H9 (cell line): ENCODE measurements around the gene MESD. TPM values are rescaled to one million over a fixed set of nuclear protein-coding genes. Genes with fewer than 3 reads are reported as not detected.
A peak's percentile ranks its signal among the peaks of the same experiment; 100 is the strongest.

Experiments
- DNase-seq: peaks from one replicate; pipeline ENCODE4 v3.0.0-alpha.2; 2017
- H2AFZ ChIP-seq: one replicate; pipeline ENCODE4 v1.6.1; 2013; ENCODE audit warnings: mild to moderate bottlenecking, low read length, control low read depth, moderate library complexity
- H2AK5ac ChIP-seq: 2 replicates; pipeline ENCODE4 v1.6.1; 2013; ENCODE audit warnings: low read length, control low read depth, mixed read lengths; ENCODE audit not compliant: insufficient read length
- H2BK120ac ChIP-seq: one replicate; pipeline ENCODE4 v1.6.1; 2013; ENCODE audit warnings: low read depth, mild to moderate bottlenecking, low read length, control low read depth, inconsistent platforms; ENCODE audit not compliant: poor library complexity, severe bottlenecking
- H2BK12ac ChIP-seq: 2 replicates; pipeline ENCODE4 v1.6.1; 2013; ENCODE audit warnings: low read length, control low read depth, mixed read lengths, low read depth; ENCODE audit not compliant: insufficient read length
- H2BK15ac ChIP-seq: 2 replicates; pipeline ENCODE4 v1.6.1; 2013; ENCODE audit warnings: low read depth, low read length, control low read depth
- H2BK20ac ChIP-seq: one replicate; pipeline ENCODE4 v1.6.1; 2013; ENCODE audit warnings: low read depth, mild to moderate bottlenecking, low read length, control low read depth, inconsistent platforms; ENCODE audit not compliant: poor library complexity, severe bottlenecking
- H2BK5ac ChIP-seq: 2 replicates; pipeline ENCODE4 v1.6.1; 2013; ENCODE audit warnings: low read length, control low read depth, mixed read lengths; ENCODE audit not compliant: insufficient read length
- H3K14ac ChIP-seq: 2 replicates; pipeline ENCODE4 v1.6.1; 2013; ENCODE audit warnings: low read length, control low read depth; ENCODE audit not compliant: insufficient read depth
- H3K18ac ChIP-seq: 2 replicates; pipeline ENCODE4 v1.6.1; 2013; ENCODE audit warnings: low read depth, mild to moderate bottlenecking, mixed read lengths, low read length, control low read depth; ENCODE audit not compliant: insufficient read length
- H3K23ac ChIP-seq: 2 replicates; pipeline ENCODE4 v1.6.1; 2013; ENCODE audit warnings: low read length, control low read depth, mixed read lengths, low read depth; ENCODE audit not compliant: insufficient read length
- H3K23me2 ChIP-seq: 2 replicates; pipeline ENCODE4 v1.6.1; 2013; ENCODE audit warnings: low read depth, mild to moderate bottlenecking, mixed read lengths, low read length, control low read depth; ENCODE audit not compliant: insufficient read length, poor library complexity, severe bottlenecking
- H3K27ac ChIP-seq: 2 replicates; pipeline ENCODE4 v1.5.1; 2013; ENCODE audit warnings: low read length, control low read depth, mixed read lengths, low read depth; ENCODE audit not compliant: insufficient read length
- H3K27me3 ChIP-seq: 2 replicates; pipeline ENCODE4 v1.6.1; 2013; ENCODE audit warnings: low read length, control low read depth, inconsistent platforms; ENCODE audit not compliant: insufficient read depth
- H3K4ac ChIP-seq: 2 replicates; pipeline ENCODE4 v1.6.1; 2013; ENCODE audit warnings: low read depth, mild to moderate bottlenecking, control low read depth, inconsistent platforms, low read length, moderate library complexity
- H3K4me1 ChIP-seq: 2 replicates; pipeline ENCODE4 v1.6.1; 2013; ENCODE audit warnings: low read length, control low read depth, inconsistent platforms; ENCODE audit not compliant: insufficient read depth
- H3K4me2 ChIP-seq: 2 replicates; pipeline ENCODE4 v1.6.1; 2013; ENCODE audit warnings: low read length, control low read depth, mixed read lengths; ENCODE audit not compliant: insufficient read length, insufficient read depth
- H3K56ac ChIP-seq: 2 replicates; pipeline ENCODE4 v1.6.1; 2013; ENCODE audit warnings: low read depth, mild to moderate bottlenecking, mixed read lengths, low read length, control low read depth; ENCODE audit not compliant: insufficient read length
- H3K79me1 ChIP-seq: 2 replicates; pipeline ENCODE4 v1.6.1; 2013; ENCODE audit warnings: low read depth, mild to moderate bottlenecking, moderate library complexity, low read length, control low read depth, inconsistent platforms; ENCODE audit not compliant: insufficient read depth, poor library complexity, severe bottlenecking
- H3K79me2 ChIP-seq: 2 replicates; pipeline ENCODE4 v1.6.1; 2013; ENCODE audit warnings: low read length, control low read depth, inconsistent platforms; ENCODE audit not compliant: insufficient read depth
- H3K9ac ChIP-seq: 2 replicates; pipeline ENCODE4 v1.6.1; 2013; ENCODE audit warnings: low read length, control low read depth, mixed read lengths; ENCODE audit not compliant: insufficient read length; ENCODE audit errors: extremely low read depth
- H3K9me3 ChIP-seq: one replicate; pipeline ENCODE4 v1.6.1; 2013; ENCODE audit warnings: low read depth, low read length, inconsistent platforms; ENCODE audit not compliant: control insufficient read depth
- H3T11ph ChIP-seq: one replicate; pipeline ENCODE4 v1.6.1; 2013; ENCODE audit warnings: mild to moderate bottlenecking, low read length, control low read depth, inconsistent platforms
- H4K20me1 ChIP-seq: one replicate; pipeline ENCODE4 v1.6.1; 2013; ENCODE audit not compliant: control insufficient read depth, insufficient read length, insufficient read depth
- H4K5ac ChIP-seq: 2 replicates; pipeline ENCODE4 v1.6.1; 2013; ENCODE audit warnings: low read depth, mild to moderate bottlenecking, mixed read lengths, low read length, control low read depth; ENCODE audit not compliant: insufficient read length
- H4K8ac ChIP-seq: replicated peaks from 2 replicates; pipeline ENCODE4 v1.6.1; 2013; ENCODE audit warnings: low read length, control low read depth, mixed read lengths, low read depth; ENCODE audit not compliant: insufficient read length
- H4K91ac ChIP-seq: 2 replicates; pipeline ENCODE4 v1.6.1; 2013; ENCODE audit warnings: low read depth, mild to moderate bottlenecking, moderate library complexity, mixed read lengths, low read length, control low read depth; ENCODE audit not compliant: insufficient read length
- H3K27ac Mint-ChIP-seq, 3 experiments: 2 replicates in 2 of 3; 3 replicates in 1 of 3; pipeline ENCODE4 v1.8.0; 2020 to 2021; ENCODE audit warnings: mixed read lengths in 3 of 3, mild to moderate bottlenecking in 1 of 3, moderate library complexity in 1 of 3
- H3K27me3 Mint-ChIP-seq: 2 replicates; pipeline ENCODE4 v1.8.0; 2021; ENCODE audit warnings: low read depth, mild to moderate bottlenecking, moderate library complexity, mixed read lengths
- H3K36me3 Mint-ChIP-seq, 3 experiments: 2 replicates in 2 of 3; 3 replicates in 1 of 3; pipeline ENCODE4 v1.8.0; 2020 to 2021; ENCODE audit warnings: low read depth in 3 of 3, mixed read lengths in 3 of 3; ENCODE audit not compliant: insufficient read depth in 1 of 3
- H3K4me1 Mint-ChIP-seq, 2 experiments: 2 replicates each; pipeline ENCODE4 v1.8.0; 2020; ENCODE audit warnings: mixed read lengths in 2 of 2
- H3K4me3 Mint-ChIP-seq, 2 experiments: 2 replicates in 1 of 2; 3 replicates in 1 of 2; pipeline ENCODE4 v1.8.0; 2020 to 2021; ENCODE audit warnings: mild to moderate bottlenecking in 2 of 2, mixed read lengths in 2 of 2, moderate library complexity in 1 of 2
- H3K9me3 Mint-ChIP-seq, 2 experiments: 2 replicates in 1 of 2; 3 replicates in 1 of 2; pipeline ENCODE4 v1.8.0; 2020; ENCODE audit warnings: mild to moderate bottlenecking in 2 of 2, mixed read lengths in 2 of 2, moderate library complexity in 1 of 2
- WGBS: extraction: QIAGEN DNeasy Blood & Tissue Kit; methylation state at CpG from one replicate; pipeline ENCODE4 v1.1.7; 2013; ENCODE audit warnings: missing lambda C conversion rate, low lambda C conversion rate, mixed read lengths; ENCODE audit not compliant: insufficient read length; ENCODE audit errors: extremely low coverage; 5-methylcytosine and 5-hydroxymethylcytosine counted together
- total RNA-seq: library from RNA; stranded (reverse); gene quantifications from 2 replicates; pipeline ENCODE4 v1.2.1, GENCODE V29; 2021
- TF ChIP-seq, protein P1 (sequence below): fragments of 200-600 bp; sonication (generic); conservative IDR thresholded peaks from 3 replicates; pipeline ENCODE4 v1.8.0; 2021; ENCODE audit warnings: antibody characterized with exemption, mild to moderate bottlenecking

Gene MESD
- total RNA-seq, 1 experiment from 2014 or later = 29.1 TPM

- Histone ChIP-seq H2BK5ac (no peak overlapping the region), H3K9ac (no peak overlapping the region), H3K79me2 (0 out of 2 replicates have a peak, but pooled peaks cover under 1% of the 10 kb centered on the region), H4K91ac (no peak overlapping the region), H3K56ac (no peak overlapping the region), H2AFZ (no peak overlapping the region), H3K4me2 (no peak overlapping the region), H3K23ac (no peak overlapping the region), H2BK20ac (no peak overlapping the region), H3K79me1 (no peaks in the 10 kb centered on the region), H4K20me1 (no peaks in the 10 kb centered on the region), H3K23me2 (no peaks in the 10 kb centered on the region), H3K27me3 (no peaks in the 10 kb centered on the region), H3K14ac (no peak overlapping the region), H2BK12ac (no peak overlapping the region), H2BK15ac (no peak overlapping the region), H3K18ac (no peak overlapping the region), H3T11ph (no peak overlapping the region), H3K4me1 (peaks cover 17% of the 10 kb centered on the region), H3K4ac (no peak overlapping the region), H4K8ac (no peak overlapping the region), H2AK5ac (no peak overlapping the region), H4K5ac (no peak overlapping the region), H2BK120ac (no peak overlapping the region), H3K9me3 (no peaks in the 10 kb centered on the region), H3K27ac (no peak overlapping the region)
- Mint-ChIP-seq H3K27me3 (no peaks in the 10 kb centered on the region), H3K27ac (peak overlapping the region in 2 of 3 experiments; percentile 44 to 46; a peak in 2 of 7 replicates), H3K36me3 (peaks cover 9 to 31% (median 28%) of the 10 kb centered on the region in 3 experiments), H3K4me3 (no peak overlapping the region), H3K4me1 (peaks cover 50 to 56% of the 10 kb centered on the region in 2 experiments), H3K9me3 (peaks cover under 1 to 6% of the 10 kb centered on the region in 2 experiments; a peak in 4 of 5 replicates)
- no peak for DNase-seq
- no CpG with 5 or more reads among the region's 12 CpGs for WGBS
- TF ChIP-seq, protein P1, sequence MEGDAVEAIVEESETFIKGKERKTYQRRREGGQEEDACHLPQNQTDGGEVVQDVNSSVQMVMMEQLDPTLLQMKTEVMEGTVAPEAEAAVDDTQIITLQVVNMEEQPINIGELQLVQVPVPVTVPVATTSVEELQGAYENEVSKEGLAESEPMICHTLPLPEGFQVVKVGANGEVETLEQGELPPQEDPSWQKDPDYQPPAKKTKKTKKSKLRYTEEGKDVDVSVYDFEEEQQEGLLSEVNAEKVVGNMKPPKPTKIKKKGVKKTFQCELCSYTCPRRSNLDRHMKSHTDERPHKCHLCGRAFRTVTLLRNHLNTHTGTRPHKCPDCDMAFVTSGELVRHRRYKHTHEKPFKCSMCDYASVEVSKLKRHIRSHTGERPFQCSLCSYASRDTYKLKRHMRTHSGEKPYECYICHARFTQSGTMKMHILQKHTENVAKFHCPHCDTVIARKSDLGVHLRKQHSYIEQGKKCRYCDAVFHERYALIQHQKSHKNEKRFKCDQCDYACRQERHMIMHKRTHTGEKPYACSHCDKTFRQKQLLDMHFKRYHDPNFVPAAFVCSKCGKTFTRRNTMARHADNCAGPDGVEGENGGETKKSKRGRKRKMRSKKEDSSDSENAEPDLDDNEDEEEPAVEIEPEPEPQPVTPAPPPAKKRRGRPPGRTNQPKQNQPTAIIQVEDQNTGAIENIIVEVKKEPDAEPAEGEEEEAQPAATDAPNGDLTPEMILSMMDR = peak; percentile 89
Observed at GRCh38 chr15:80970018-80970657, 19.5 kb downstream of the MESD start.
